ENCODE measurements around the gene CARMIL1. TPM values are rescaled to one million over a fixed set of nuclear protein-coding genes. Genes with fewer than 3 reads are reported as not detected.

CARMIL1 gene
- total and polyA plus RNA-seq, 4 donors = 22.3 to 33.9 (median 31.6) TPM

- DNase-seq = no peak
- Histone ChIP-seq H3K36me3 (ENCODE audit: control insufficient read depth in 1 of 2, insufficient read depth in 2 of 2, low read length in 1 of 2) (peaks cover 0 to 8% of the 10 kb centered on the region in 2 donors), H3K4me3 (ENCODE audit: low read length in 2 of 2) (no peak overlapping the region), H3K4me1 (ENCODE audit: control insufficient read depth in 1 of 2, insufficient read depth in 2 of 2, low read length in 2 of 2) (peaks cover 0 to 4% of the 10 kb centered on the region in 2 donors), H3K27me3 (ENCODE audit: control insufficient read depth in 1 of 2, insufficient read depth in 2 of 2, low read length in 1 of 2) (no peaks in the 10 kb centered on the region), H3K27ac (ENCODE audit: low read depth in 1 of 2, low read length in 2 of 2) (no peak overlapping the region), H3K9me3 (ENCODE audit: control insufficient read depth, low read length) (no peaks in the 10 kb centered on the region)
- intact Hi-C loops (cut with DNase I) = no loop called here
- WGBS, 2 donors = 94 to 96% methylated on average over 2 of the region's 2 CpGs
- no peak for ATAC-seq (ENCODE audit: low FRiP score)
Measured at GRCh38 chr6:25617997-25618396, 338.8 kb downstream of the CARMIL1 start.

DNA sequence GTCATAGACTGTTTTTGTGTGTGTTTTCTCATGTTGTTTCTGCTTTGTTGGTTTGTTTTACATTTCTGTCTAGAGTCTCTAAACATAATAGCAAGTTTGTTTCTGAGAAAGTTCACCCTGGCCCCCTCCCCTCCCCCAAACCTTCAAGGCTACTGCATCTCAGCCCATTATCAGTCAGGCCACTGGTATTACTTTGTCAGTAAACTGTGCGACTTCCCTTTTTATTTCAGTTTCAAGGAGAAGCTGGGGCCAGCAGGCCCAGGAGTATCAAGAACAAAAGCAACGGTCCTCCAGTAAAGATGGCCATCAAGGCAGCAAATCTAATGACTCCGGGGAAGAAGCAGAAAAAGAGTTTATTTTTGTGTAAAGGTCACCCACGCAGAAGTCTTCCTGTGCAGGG, 340.0 kb downstream of the CARMIL1 start:
- intact Hi-C loops (cut with DNase I) = no loop called here
- WGBS, 2 donors = 88 to 90% methylated on average over 4 of the region's 4 CpGs
- DNase-seq = no peak
- H3K4me3 ChIP-seq (ENCODE audit: low read length in 2 of 2) = no peak overlapping the region
- no peak for ATAC-seq (ENCODE audit: low FRiP score)
- H3K9me3 ChIP-seq (ENCODE audit: control insufficient read depth, low read length) = no peaks in the 10 kb centered on the region
- peaks cover 0 to 4% of the 10 kb centered on the region in 2 donors for H3K4me1 ChIP-seq (ENCODE audit: control insufficient read depth in 1 of 2, insufficient read depth in 2 of 2, low read length in 2 of 2)
- H3K27me3 ChIP-seq (ENCODE audit: control insufficient read depth in 1 of 2, insufficient read depth in 2 of 2, low read length in 1 of 2) = no peaks in the 10 kb centered on the region
- H3K27ac ChIP-seq (ENCODE audit: low read depth in 1 of 2, low read length in 2 of 2) = no peak overlapping the region
- H3K36me3 ChIP-seq (ENCODE audit: control insufficient read depth in 1 of 2, insufficient read depth in 2 of 2, low read length in 1 of 2) = peaks cover 0 to 8% of the 10 kb centered on the region in 2 donors

DNA sequence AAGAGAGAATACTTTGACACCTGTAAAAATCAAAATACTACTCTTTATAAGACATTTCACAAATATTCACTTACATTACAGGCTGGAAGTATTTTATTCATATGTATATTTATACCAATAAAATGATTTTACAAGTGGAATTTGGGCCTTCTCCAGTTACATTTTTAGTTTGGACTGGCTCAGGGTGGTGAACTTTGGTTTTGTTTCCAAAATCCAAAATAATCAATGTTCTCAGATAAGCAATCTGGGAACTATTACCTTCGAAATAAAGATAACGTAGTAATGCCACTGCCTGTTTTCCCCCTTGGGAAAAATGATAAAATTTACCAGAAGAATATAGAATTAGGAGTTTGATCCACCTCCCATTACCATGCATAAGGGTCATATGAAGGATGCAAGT, 341.2 kb downstream of the CARMIL1 start:
- no peak for DNase-seq
- intact Hi-C loops (cut with DNase I) = no loop called here

DNA sequence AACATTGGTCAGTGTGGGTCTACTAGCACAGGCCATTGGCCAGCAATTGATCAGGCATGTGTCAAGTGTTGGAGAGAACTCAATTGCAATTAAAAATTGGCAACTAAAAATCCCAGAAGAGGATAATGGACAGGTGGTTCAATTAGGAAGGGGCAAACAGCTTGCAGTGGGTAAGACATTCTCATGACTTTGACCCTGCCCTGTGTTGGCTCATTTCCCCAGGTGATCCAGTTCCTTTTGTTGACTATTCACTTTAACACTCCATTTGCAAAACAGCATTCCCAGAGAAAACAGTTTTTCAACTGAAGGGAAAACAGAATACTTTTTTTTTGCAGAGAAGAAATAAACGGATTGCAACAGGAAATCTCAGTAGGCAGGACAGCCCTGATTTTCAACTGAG, 343.9 kb downstream of the CARMIL1 start:
- peaks cover 0 to 6% of the 10 kb centered on the region in 2 donors for H3K36me3 ChIP-seq (ENCODE audit: control insufficient read depth in 1 of 2, insufficient read depth in 2 of 2, low read length in 1 of 2)
- WGBS, 2 donors = 77 to 83% methylated on average over 1 of the region's 1 CpG
- no peak for DNase-seq

More for the DNA sequence above, 341.2 kb downstream of the CARMIL1 start:
- Histone ChIP-seq H3K27ac (ENCODE audit: low read depth in 1 of 2, low read length in 2 of 2) (no peak overlapping the region), H3K9me3 (ENCODE audit: control insufficient read depth, low read length) (no peaks in the 10 kb centered on the region), H3K4me3 (ENCODE audit: low read length in 2 of 2) (no peak overlapping the region), H3K36me3 (ENCODE audit: control insufficient read depth in 1 of 2, insufficient read depth in 2 of 2, low read length in 1 of 2) (peaks cover 0 to 8% of the 10 kb centered on the region in 2 donors), H3K4me1 (ENCODE audit: control insufficient read depth in 1 of 2, insufficient read depth in 2 of 2, low read length in 2 of 2) (peaks cover 0 to 3% of the 10 kb centered on the region in 2 donors), H3K27me3 (ENCODE audit: control insufficient read depth in 1 of 2, insufficient read depth in 2 of 2, low read length in 1 of 2) (no peaks in the 10 kb centered on the region)
- WGBS, 2 donors = 3 to 18% methylated on average over 2 of the region's 2 CpGs
- no peak for ATAC-seq (ENCODE audit: low FRiP score)

DNA sequence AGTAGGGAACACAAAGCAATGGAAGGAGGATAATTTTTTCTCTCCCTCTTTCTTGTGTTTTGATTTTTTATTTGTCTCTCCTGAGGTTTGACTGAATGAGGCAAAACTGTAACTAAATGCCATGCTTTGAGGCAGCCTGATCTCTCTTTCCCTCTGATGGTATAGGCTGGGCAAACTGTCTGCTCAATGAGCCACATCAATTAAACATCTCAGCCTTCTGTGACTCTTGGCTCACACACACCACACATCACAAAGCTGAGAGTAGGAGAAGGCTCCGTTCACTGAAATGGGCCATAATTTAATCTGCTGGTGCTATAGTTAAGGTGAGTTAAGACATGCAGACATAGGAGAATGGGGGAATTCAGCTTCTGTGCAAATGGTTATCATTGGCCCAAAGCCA, 344.7 kb downstream of the CARMIL1 start:
- ATAC-seq (ENCODE audit: low FRiP score) (no peak), DNase-seq (no peak)
- WGBS, 2 donors = 48 to 64% methylated on average over 1 of the region's 1 CpG
- intact Hi-C loops (cut with DNase I) = no loop called here
- no peak overlapping the region for H3K27ac ChIP-seq (ENCODE audit: low read depth in 1 of 2, low read length in 2 of 2)
- no peak overlapping the region for H3K4me3 ChIP-seq (ENCODE audit: low read length in 2 of 2)
- H3K9me3 ChIP-seq (ENCODE audit: control insufficient read depth, low read length) = no peaks in the 10 kb centered on the region
- H3K4me1 ChIP-seq (ENCODE audit: control insufficient read depth in 1 of 2, insufficient read depth in 2 of 2, low read length in 2 of 2) = no peaks in the 10 kb centered on the region
- peaks cover 0 to 6% of the 10 kb centered on the region in 2 donors for H3K36me3 ChIP-seq (ENCODE audit: control insufficient read depth in 1 of 2, insufficient read depth in 2 of 2, low read length in 1 of 2)
- H3K27me3 ChIP-seq (ENCODE audit: control insufficient read depth in 1 of 2, insufficient read depth in 2 of 2, low read length in 1 of 2) = no peaks in the 10 kb centered on the region

More for the DNA sequence above, 343.9 kb downstream of the CARMIL1 start:
- intact Hi-C loops (cut with DNase I) = no loop called here
- Histone ChIP-seq H3K27ac (ENCODE audit: low read depth in 1 of 2, low read length in 2 of 2) (no peak overlapping the region), H3K4me1 (ENCODE audit: control insufficient read depth in 1 of 2, insufficient read depth in 2 of 2, low read length in 2 of 2) (no peaks in the 10 kb centered on the region), H3K9me3 (ENCODE audit: control insufficient read depth, low read length) (no peaks in the 10 kb centered on the region), H3K4me3 (ENCODE audit: low read length in 2 of 2) (no peak overlapping the region), H3K27me3 (ENCODE audit: control insufficient read depth in 1 of 2, insufficient read depth in 2 of 2, low read length in 1 of 2) (no peaks in the 10 kb centered on the region)
- ATAC-seq (ENCODE audit: low FRiP score) = no peak

- 81 to 82% methylated on average over 3 of the region's 3 CpGs for WGBS, 2 donors
- intact Hi-C loops (cut with DNase I) = no loop called here
Measured at GRCh38 chr6:25627001-25627400, 347.8 kb downstream of the CARMIL1 start.

GRCh38 chr6:25628471-25629197, 349.5 kb downstream of the CARMIL1 start:
- H3K9me3 ChIP-seq (ENCODE audit: control insufficient read depth, low read length) = no peaks in the 10 kb centered on the region
- H3K4me3 ChIP-seq (ENCODE audit: low read length in 2 of 2) = no peak overlapping the region

More at GRCh38 chr6:25627001-25627400, 347.8 kb downstream of the CARMIL1 start:
- Histone ChIP-seq H3K27ac (ENCODE audit: low read depth in 1 of 2, low read length in 2 of 2) (no peak overlapping the region), H3K4me1 (ENCODE audit: control insufficient read depth in 1 of 2, insufficient read depth in 2 of 2, low read length in 2 of 2) (no peaks in the 10 kb centered on the region), H3K36me3 (ENCODE audit: control insufficient read depth in 1 of 2, insufficient read depth in 2 of 2, low read length in 1 of 2) (no peaks in the 10 kb centered on the region), H3K27me3 (ENCODE audit: control insufficient read depth in 1 of 2, insufficient read depth in 2 of 2, low read length in 1 of 2) (no peaks in the 10 kb centered on the region), H3K9me3 (ENCODE audit: control insufficient read depth, low read length) (no peaks in the 10 kb centered on the region), H3K4me3 (ENCODE audit: low read length in 2 of 2) (no peak overlapping the region)
- no peak for ATAC-seq (ENCODE audit: low FRiP score)
- DNase-seq = no peak

GRCh38 chr6:25629198-25629576, 350.0 kb downstream of the CARMIL1 start:
- intact Hi-C loops (cut with DNase I) = no loop called here
- H3K27ac ChIP-seq (ENCODE audit: low read depth in 1 of 2, low read length in 2 of 2) = no peak overlapping the region
- DNase-seq (no peak), ATAC-seq (ENCODE audit: low FRiP score) (no peak)
- H3K9me3 ChIP-seq (ENCODE audit: control insufficient read depth, low read length) = no peaks in the 10 kb centered on the region
- no peaks in the 10 kb centered on the region for H3K4me1 ChIP-seq (ENCODE audit: control insufficient read depth in 1 of 2, insufficient read depth in 2 of 2, low read length in 2 of 2)
- no peaks in the 10 kb centered on the region for H3K27me3 ChIP-seq (ENCODE audit: control insufficient read depth in 1 of 2, insufficient read depth in 2 of 2, low read length in 1 of 2)
- H3K4me3 ChIP-seq (ENCODE audit: low read length in 2 of 2) = no peak overlapping the region
- WGBS, 2 donors = 77 to 80% methylated on average over 4 of the region's 4 CpGs
- H3K36me3 ChIP-seq (ENCODE audit: control insufficient read depth in 1 of 2, insufficient read depth in 2 of 2, low read length in 1 of 2) = no peaks in the 10 kb centered on the region

More at GRCh38 chr6:25628471-25629197, 349.5 kb downstream of the CARMIL1 start:
- H3K27ac ChIP-seq (ENCODE audit: low read depth in 1 of 2, low read length in 2 of 2) = no peak overlapping the region
- 85 to 89% methylated on average over 4 of the region's 4 CpGs for WGBS, 2 donors
- H3K36me3 ChIP-seq (ENCODE audit: control insufficient read depth in 1 of 2, insufficient read depth in 2 of 2, low read length in 1 of 2) = no peaks in the 10 kb centered on the region
- intact Hi-C loops (cut with DNase I) = no loop called here
- ATAC-seq (ENCODE audit: low FRiP score) (no peak), DNase-seq (no peak)
- no peaks in the 10 kb centered on the region for H3K27me3 ChIP-seq (ENCODE audit: control insufficient read depth in 1 of 2, insufficient read depth in 2 of 2, low read length in 1 of 2)
- H3K4me1 ChIP-seq (ENCODE audit: control insufficient read depth in 1 of 2, insufficient read depth in 2 of 2, low read length in 2 of 2) = no peaks in the 10 kb centered on the region

All from aorta (tissue), 5 donors.